Measurements from ENCODE around the gene FBXL13. TPM values are rescaled to one million over a fixed set of nuclear protein-coding genes. Genes with fewer than 3 reads are reported as not detected.
A peak's percentile ranks its signal among the peaks of the same experiment; 100 is the strongest.
"Not testable (repeated sequence)": the region's sequence is repeated elsewhere in the genome, so short reads cannot be mapped to it uniquely, and the experiment has no call there.

Gene FBXL13
- total and polyA plus RNA-seq, 8 donors, result 0.42 to 2.4 (median 1.4) TPM

DNA sequence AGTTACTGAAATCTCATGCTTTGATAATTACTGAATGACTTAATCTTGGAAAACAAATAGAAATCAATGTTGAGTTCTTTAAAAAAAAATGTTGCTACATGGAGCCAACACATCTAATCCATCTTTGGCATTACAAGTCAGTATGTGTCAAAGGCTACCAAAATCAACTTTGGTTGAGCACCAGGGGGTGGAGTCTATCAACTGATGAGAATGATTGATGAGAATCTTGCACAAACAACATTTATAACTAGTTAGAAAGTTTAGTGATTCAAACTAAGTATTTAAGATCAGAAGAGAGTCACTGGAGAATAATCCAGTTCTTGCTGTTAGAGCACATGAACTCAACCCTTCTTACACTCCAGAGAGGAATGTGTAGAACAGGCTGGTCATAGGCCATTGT, 232.3 kb downstream of the FBXL13 start:
- TF ChIP-seq, protein P1, sequence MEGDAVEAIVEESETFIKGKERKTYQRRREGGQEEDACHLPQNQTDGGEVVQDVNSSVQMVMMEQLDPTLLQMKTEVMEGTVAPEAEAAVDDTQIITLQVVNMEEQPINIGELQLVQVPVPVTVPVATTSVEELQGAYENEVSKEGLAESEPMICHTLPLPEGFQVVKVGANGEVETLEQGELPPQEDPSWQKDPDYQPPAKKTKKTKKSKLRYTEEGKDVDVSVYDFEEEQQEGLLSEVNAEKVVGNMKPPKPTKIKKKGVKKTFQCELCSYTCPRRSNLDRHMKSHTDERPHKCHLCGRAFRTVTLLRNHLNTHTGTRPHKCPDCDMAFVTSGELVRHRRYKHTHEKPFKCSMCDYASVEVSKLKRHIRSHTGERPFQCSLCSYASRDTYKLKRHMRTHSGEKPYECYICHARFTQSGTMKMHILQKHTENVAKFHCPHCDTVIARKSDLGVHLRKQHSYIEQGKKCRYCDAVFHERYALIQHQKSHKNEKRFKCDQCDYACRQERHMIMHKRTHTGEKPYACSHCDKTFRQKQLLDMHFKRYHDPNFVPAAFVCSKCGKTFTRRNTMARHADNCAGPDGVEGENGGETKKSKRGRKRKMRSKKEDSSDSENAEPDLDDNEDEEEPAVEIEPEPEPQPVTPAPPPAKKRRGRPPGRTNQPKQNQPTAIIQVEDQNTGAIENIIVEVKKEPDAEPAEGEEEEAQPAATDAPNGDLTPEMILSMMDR (IDR thresholded peaks at IDR 0.05), result no peak
- DNase-seq, result peak in 1 of 6 donors; percentile 32
- peak; percentile 45 to 89 (median 71) for ATAC-seq
- Histone ChIP-seq H3K36me3 (no peaks in the 10 kb centered on the region), H3K4me3 (no peak overlapping the region), H3K27me3 (no peaks in the 10 kb centered on the region), H3K9me3 (no peaks in the 10 kb centered on the region), H3K27ac (peak overlapping the region in 3 of 4 donors; percentile 36 to 42 (median 40)), H3K4me1 (peaks cover 0 to 7% (median 0%) of the 10 kb centered on the region in 3 donors)
- FAIRE-seq, result no peak
- intact Hi-C loops (cut with DNase I), result no loop called here

DNA sequence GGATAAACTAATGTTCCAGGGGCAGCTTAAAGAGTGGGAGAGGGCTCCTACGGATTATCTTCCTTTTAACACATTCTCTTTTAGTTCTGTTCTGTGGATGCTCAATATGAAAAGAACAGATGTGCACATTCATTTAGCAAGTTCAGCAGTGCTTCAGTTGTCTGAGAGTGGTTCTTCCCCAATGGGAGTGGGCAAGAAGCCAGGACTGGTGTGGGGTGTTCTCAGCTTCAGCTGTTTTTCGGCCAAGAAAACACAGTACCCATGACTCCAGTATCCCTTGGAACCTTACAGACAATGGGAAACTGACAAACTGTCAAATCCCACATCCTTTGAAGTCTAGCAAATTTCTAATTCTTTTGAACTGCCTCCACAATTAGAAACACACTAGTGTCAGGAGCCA, 233.3 kb downstream of the FBXL13 start:
- Histone ChIP-seq H3K27ac (peak overlapping the region in 2 of 4 donors; percentile 40 to 42), H3K4me3 (no peak overlapping the region), H3K27me3 (no peaks in the 10 kb centered on the region), H3K9me3 (no peaks in the 10 kb centered on the region), H3K36me3 (no peaks in the 10 kb centered on the region), H3K4me1 (peaks cover 0 to 7% (median 0%) of the 10 kb centered on the region in 3 donors)
- intact Hi-C loops (cut with DNase I), result no loop called here
- WGBS, 2 donors, result 79 to 86% methylated on average over 2 of the region's 2 CpGs
- DNase-seq (no peak), FAIRE-seq (no peak), ATAC-seq (no peak)
- TF ChIP-seq, protein P1 (IDR thresholded peaks at IDR 0.05), result no peak

DNA sequence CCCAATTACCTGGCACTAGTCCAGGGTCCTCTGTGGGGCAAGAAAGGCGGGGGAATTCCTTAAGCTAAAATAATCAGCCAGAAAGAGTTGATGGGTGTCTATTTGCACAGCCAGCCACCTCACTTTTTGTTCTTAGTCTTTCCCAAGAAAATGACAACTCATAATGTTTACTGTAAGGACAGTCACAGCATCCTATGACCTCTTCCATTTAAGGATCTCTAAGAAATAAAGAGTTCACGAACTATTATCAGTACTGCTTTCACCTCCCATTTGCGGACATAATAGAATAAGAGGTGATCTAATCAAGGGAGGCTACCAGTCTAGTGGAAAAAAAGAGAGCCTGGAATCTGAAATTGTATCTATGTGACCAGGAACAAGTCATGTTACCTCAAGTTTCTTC, 234.2 kb downstream of the FBXL13 start:
- DNase-seq (no peak), ATAC-seq (no peak), FAIRE-seq (no peak)
- Histone ChIP-seq H3K4me3 (no peak overlapping the region), H3K27ac (no peak overlapping the region), H3K4me1 (peaks cover 0 to 7% (median 0%) of the 10 kb centered on the region in 3 donors), H3K27me3 (no peaks in the 10 kb centered on the region), H3K9me3 (no peaks in the 10 kb centered on the region), H3K36me3 (no peaks in the 10 kb centered on the region)
- WGBS, 2 donors, result 95 to 96% methylated on average over 3 of the region's 3 CpGs
- intact Hi-C loops (cut with DNase I), result no loop called here
- TF ChIP-seq, protein P1 (IDR thresholded peaks at IDR 0.05), result no peak

DNA sequence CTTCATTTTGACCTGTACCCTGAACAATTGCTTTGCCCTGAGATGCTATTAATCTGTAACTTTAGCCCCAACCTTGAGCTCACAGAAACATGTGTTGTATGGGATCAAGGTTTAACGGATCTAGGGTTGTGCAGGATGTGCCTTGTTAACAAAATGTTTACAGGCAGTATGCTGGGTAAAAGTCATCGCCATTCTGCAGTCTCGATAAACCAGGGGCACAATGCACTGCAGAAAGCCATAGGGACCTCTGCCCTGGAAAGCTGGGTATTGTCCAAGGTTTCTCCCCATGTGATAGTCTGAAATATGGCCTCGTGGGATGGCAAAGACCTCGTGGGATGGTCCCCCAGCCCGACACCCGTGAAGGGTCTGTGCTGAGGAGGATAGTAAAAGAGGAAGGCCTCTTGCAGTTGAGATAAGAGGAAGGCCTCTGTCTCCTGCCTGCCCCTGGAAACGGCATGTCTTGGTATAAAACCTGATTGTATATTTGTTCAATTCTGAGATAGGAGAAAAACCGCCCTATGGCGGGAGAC, 236.0 kb downstream of the FBXL13 start:
- 90 to 91% methylated on average over 10 of the region's 10 CpGs for WGBS, 2 donors
- H3K4me1 ChIP-seq; DNase-seq; FAIRE-seq; H3K27ac ChIP-seq; intact Hi-C loops (cut with DNase I); H3K4me3 ChIP-seq; H3K27me3 ChIP-seq; H3K9me3 ChIP-seq; H3K36me3 ChIP-seq; ATAC-seq: not testable (repeated sequence)

DNA sequence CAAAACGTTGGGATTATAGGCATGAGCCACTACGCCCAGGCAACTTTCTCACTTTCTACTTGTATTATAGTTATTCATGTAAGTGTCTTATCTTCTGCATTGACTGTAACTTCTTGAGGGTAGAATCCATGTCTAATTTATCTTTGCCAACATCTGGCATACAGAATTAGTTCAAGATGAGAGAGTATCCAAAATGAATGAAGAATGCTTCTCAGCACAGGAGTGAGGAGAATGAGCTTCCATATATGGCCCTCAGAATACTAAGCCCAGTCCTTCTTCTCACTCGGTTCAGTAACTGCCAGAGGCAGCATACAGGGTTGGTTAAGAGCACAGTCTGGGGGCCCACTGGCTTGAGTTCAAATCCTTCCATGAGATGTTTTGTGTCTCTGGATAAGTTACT, 236.8 kb downstream of the FBXL13 start:
- Histone ChIP-seq H3K27ac (no peak overlapping the region), H3K4me1 (peaks cover 0 to 7% (median 0%) of the 10 kb centered on the region in 3 donors), H3K27me3 (no peaks in the 10 kb centered on the region), H3K9me3 (no peaks in the 10 kb centered on the region), H3K4me3 (no peak overlapping the region), H3K36me3 (no peaks in the 10 kb centered on the region)
- no peak for DNase-seq
- WGBS, 2 donors, result 82 to 84% methylated on average over 3 of the region's 3 CpGs
- FAIRE-seq, result no peak
- ATAC-seq, result no peak
- intact Hi-C loops (cut with DNase I), result no loop called here
- TF ChIP-seq, protein P1 (IDR thresholded peaks at IDR 0.05), result no peak
